DMS153 treated with DMSO at 0.1 percent for 48 hours (cell line): ENCODE results near the gene BECN2.
"Not testable (repeated sequence)": the region's sequence is repeated elsewhere in the genome, so short reads cannot be mapped to it uniquely, and the experiment has no call there.

Source experiments
- DNase-seq: peaks from one replicate; lab custom pipeline; 2025; ENCODE audit not compliant: unreplicated experiment; lab: John Stamatoyannopoulos, UW

Gene BECN2

GRCh38 chr1:241979071-241979470 lies 21.5 kb downstream of the BECN2 start:
- DNase-seq, result no peak

- DNase-seq, result no peak
Measured at GRCh38 chr1:241979926-241980325, 22.4 kb downstream of the BECN2 start.

- peak; percentile 53 for DNase-seq
Measured at GRCh38 chr1:241985787-241986186, 28.2 kb downstream of the BECN2 start.

DNA sequence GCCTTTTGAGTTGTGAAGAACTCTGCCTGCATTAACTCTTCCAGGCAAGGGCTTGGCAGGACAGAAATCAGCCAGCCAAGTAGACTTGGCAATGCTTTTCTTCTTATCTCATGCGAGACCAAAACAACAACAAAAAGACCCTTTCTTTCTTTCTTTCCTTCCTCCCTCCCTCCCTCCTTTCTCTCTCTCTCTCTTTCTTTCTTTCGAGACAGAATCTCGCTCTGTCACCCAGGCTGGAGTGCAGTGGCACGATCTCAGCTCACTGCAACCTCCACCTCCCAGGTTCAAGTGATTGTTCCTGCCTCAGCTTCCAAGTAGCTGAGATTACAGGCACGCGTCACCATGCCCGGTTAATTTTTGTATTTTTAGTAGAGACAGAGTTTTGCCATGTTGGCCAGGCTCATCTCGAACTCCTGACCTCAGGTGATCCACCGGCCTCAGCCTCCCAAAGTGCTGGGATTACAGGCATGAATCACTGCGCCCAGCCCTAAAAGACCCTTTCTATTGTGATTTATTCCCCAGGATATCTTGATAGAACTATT lies 30.9 kb downstream of the BECN2 start:
- DNase-seq, result not testable (repeated sequence)

GRCh38 chr1:241990040-241990439 lies 32.5 kb downstream of the BECN2 start:
- no peak for DNase-seq

GRCh38 chr1:241992734-241993133 lies 35.2 kb downstream of the BECN2 start:
- no peak for DNase-seq

DNA sequence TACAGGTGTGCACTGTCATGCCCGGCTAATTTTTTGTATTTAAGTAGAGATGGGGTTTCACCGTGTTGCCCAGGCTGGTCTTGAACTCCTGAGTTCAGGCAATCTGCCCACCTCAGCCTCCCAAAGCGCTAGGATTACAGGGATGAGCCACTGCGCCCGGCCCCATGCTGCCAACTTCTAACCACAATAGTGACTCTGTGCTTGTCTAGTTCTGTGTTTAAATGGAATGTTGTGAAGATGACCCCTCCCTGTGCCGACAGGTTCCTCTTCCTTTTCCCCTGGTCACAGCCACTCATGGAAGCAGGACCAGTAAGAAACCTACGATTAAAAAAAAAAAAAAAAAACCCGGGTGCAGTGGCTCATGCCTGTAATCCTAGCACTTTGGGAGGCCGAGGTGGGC lies 36.6 kb downstream of the BECN2 start:
- no peak for DNase-seq

- DNase-seq, result no peak
Measured at GRCh38 chr1:241997401-241997998, 39.9 kb downstream of the BECN2 start.

GRCh38 chr1:241998412-241998921 lies 40.9 kb downstream of the BECN2 start:
- no peak for DNase-seq

DNA sequence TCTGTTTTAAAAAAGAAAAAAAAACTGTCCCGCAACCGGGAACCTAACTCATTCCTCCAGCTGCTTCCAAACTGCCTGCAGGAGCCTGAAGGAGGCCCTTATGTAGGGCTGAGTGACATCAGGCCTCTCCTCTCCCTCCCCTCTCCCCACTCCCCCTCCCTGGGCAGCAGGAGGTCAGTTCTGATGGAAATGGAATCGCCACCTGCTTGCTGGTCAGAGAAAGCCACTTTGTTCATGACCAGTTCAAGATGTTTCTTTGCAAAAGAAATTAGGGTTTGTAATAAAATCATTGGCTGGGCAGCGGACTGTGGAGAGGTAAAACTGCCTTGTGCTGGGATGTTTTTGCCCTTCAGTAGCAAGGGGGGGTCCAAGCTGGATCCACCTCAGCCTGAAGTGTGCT lies 41.5 kb downstream of the BECN2 start, which contains the start of gene MAP1LC3C:
Gene MAP1LC3C (minus strand): TSS at position 73 of the 400 bp plus-strand sequence. CDS start 90 bp downstream, outside the sequence.
- no peak for DNase-seq

DNA sequence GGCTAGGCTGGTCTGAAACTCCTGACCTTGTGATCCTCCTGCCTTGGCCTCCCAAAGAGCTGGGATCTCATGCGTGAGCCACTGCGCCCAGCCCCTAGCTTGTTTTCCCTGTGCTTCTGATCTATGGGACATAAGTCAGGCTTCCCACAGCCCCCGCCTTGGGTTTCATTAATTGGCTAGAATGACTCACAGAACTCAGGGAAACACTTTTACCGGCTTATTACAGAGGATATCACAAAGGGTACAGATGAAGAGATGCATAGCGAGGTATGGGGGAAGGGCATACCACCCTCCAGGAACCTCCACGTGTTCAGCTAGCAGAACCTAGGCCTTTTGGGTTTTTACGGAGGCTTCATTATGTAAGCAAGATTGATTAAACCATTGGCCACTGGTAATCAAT lies 42.9 kb downstream of the BECN2 start:
- no peak for DNase-seq

GRCh38 chr1:242002072-242002471 lies 44.5 kb downstream of the BECN2 start:
- no peak for DNase-seq

DNA sequence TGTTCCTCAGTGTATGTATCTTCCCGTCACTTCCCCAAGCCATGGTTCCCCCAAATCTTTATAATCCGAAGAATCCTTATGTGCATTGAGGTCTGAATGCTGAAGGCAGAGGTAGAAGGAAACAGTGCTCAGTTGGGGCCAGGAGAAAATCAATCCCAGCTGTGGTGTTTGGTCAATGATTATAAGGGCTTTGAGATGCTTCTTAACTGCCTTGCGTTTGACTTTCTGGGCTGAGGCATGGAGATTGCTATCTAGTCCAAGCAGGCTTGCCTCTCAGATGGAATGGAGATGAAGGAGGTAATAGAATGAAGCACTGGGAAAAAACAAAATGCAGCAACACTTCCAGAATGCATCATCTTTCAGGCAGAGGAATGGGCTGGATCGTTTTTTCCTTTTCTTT lies 44.9 kb downstream of the BECN2 start:
- no peak for DNase-seq

DNA sequence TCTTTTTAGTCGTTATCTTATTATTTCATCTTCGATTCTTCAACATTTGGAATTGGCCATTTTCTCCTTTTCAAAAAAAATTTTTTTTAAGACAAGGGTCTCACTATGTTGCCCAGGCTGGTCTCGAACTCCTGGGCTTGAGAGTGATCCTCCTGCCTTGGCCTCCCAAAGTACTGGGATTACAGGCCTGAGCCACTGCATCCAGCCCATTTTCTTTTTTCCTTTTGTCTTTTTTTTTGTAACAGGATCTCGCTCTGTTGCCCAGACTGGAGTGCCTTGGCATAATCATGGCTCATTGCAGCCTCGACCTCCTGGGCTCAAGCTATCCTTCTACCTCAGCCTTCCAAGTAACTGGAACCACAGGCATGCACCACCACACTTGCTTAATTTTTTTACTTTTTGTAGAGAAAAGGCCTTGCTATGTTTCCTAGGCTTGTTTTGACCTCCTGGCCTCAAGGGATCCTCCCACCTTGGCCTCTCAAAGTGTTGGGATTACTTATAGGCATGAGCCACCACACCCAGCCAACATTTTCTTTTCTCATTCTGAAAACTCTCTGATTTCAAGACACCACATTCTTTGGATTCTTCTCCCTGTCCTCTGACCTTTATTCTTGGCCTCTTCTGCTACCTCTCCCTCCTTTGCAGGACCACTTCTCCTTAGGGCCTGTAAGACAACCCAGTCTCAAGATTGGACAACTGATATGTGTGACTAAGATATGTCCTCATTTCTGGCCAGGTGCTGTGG lies 47.4 kb downstream of the BECN2 start:
- no peak for DNase-seq

GRCh38 chr1:242005866-242006535 lies 48.4 kb downstream of the BECN2 start:
- DNase-seq, result no peak

- DNase-seq, result no peak
Measured at GRCh38 chr1:242006976-242007375, 49.4 kb downstream of the BECN2 start.
